ENCODE measurements around the gene SLC25A19. TPM values are rescaled to one million over a fixed set of nuclear protein-coding genes. Genes with fewer than 3 reads are reported as not detected.

SLC25A19 gene
- total RNA-seq, 2 experiments from 2014 or later, result 26.7 to 27.9 TPM

GRCh38 chr17:75318211-75318610, 29.0 kb upstream of the SLC25A19 start:
- Mint-ChIP-seq H3K9me3 (no peaks in the 10 kb centered on the region), H3K27ac (no peak overlapping the region), H3K4me3 (no peak overlapping the region), H3K27me3 (no peaks in the 10 kb centered on the region), H3K4me1 (peaks cover 12% of the 10 kb centered on the region), H3K36me3 (peaks cover 18% of the 10 kb centered on the region)
- DNase-seq (no peak), ATAC-seq (ENCODE audit: low read depth) (no peak)
- POLR2A ChIA-PET, result no interaction called here

- Mint-ChIP-seq H3K4me3 (no peak overlapping the region), H3K27me3 (no peaks in the 10 kb centered on the region), H3K4me1 (peaks cover 12% of the 10 kb centered on the region), H3K36me3 (peaks cover 16% of the 10 kb centered on the region), H3K27ac (no peak overlapping the region), H3K9me3 (no peaks in the 10 kb centered on the region)
- DNase-seq (no peak), ATAC-seq (ENCODE audit: low read depth) (no peak)
- POLR2A ChIA-PET, result no interaction called here
These were observed 28.4 kb upstream of the SLC25A19 start for GRCh38 chr17:75317671-75318070.

- Mint-ChIP-seq H3K27me3 (no peaks in the 10 kb centered on the region), H3K36me3 (peaks cover 13% of the 10 kb centered on the region), H3K27ac (no peak overlapping the region), H3K9me3 (no peaks in the 10 kb centered on the region), H3K4me3 (no peak overlapping the region), H3K4me1 (peaks cover 16% of the 10 kb centered on the region)
- DNase-seq (no peak), ATAC-seq (ENCODE audit: low read depth) (no peak)
- POLR2A ChIA-PET, result interaction anchor here (0.8 kb wide), 2 partner anchors 19 to 26 kb away, joined by 4 to 5 read pairs; no protein-coding TSS in a partner anchor
These were observed 27.0 kb upstream of the SLC25A19 start for GRCh38 chr17:75316253-75316652.

- Mint-ChIP-seq H3K27ac (no peak overlapping the region), H3K36me3 (peaks cover 10% of the 10 kb centered on the region), H3K27me3 (no peaks in the 10 kb centered on the region), H3K4me1 (peaks cover 16% of the 10 kb centered on the region), H3K9me3 (no peaks in the 10 kb centered on the region), H3K4me3 (no peak overlapping the region)
- DNase-seq (no peak), ATAC-seq (ENCODE audit: low read depth) (no peak)
- POLR2A ChIA-PET, result interaction anchor here (0.8 kb wide), 2 partner anchors 18 to 25 kb away, joined by 4 to 5 read pairs; no protein-coding TSS in a partner anchor
These were observed 26.5 kb upstream of the SLC25A19 start for GRCh38 chr17:75315541-75316243.

GRCh38 chr17:75313941-75314551, 24.8 kb upstream of the SLC25A19 start:
- Mint-ChIP-seq H3K4me3 (no peak overlapping the region), H3K9me3 (no peaks in the 10 kb centered on the region), H3K4me1 (peaks cover 17% of the 10 kb centered on the region), H3K36me3 (peaks cover 2% of the 10 kb centered on the region), H3K27ac (no peak overlapping the region), H3K27me3 (no peaks in the 10 kb centered on the region)
- ATAC-seq (ENCODE audit: low read depth) (no peak), DNase-seq (no peak)
- POLR2A ChIA-PET, result interaction anchor here (0.6 kb wide), 1 partner anchor 91 kb away, joined by 3 read pairs; the partner anchor contains the start of gene GRB2

- ATAC-seq (ENCODE audit: low read depth) (no peak), DNase-seq (no peak)
- Mint-ChIP-seq H3K36me3 (peaks cover 2% of the 10 kb centered on the region), H3K27ac (peak overlapping the region; percentile 64), H3K9me3 (no peaks in the 10 kb centered on the region), H3K4me3 (no peak overlapping the region), H3K4me1 (peaks cover 10% of the 10 kb centered on the region), H3K27me3 (no peaks in the 10 kb centered on the region)
- POLR2A ChIA-PET, result no interaction called here
These were observed 19.7 kb upstream of the SLC25A19 start for GRCh38 chr17:75308732-75309629.

GRCh38 chr17:75307957-75308731, 18.9 kb upstream of the SLC25A19 start:
- Mint-ChIP-seq H3K27me3 (no peaks in the 10 kb centered on the region), H3K9me3 (no peaks in the 10 kb centered on the region), H3K4me1 (peaks cover 7% of the 10 kb centered on the region), H3K36me3 (no peaks in the 10 kb centered on the region), H3K27ac (no peak overlapping the region), H3K4me3 (no peak overlapping the region)
- ATAC-seq (ENCODE audit: low read depth) (no peak), DNase-seq (no peak)
- POLR2A ChIA-PET, result no interaction called here

GRCh38 chr17:75301502-75302206, 12.4 kb upstream of the SLC25A19 start:
- H3K36me3 Mint-ChIP-seq, result no peaks in the 10 kb centered on the region

GRCh38 chr17:75301049-75301448, 11.8 kb upstream of the SLC25A19 start:
- Mint-ChIP-seq H3K4me3 (no peak overlapping the region), H3K9me3 (no peaks in the 10 kb centered on the region), H3K36me3 (no peaks in the 10 kb centered on the region), H3K4me1 (peaks cover 5% of the 10 kb centered on the region), H3K27ac (no peak overlapping the region), H3K27me3 (no peaks in the 10 kb centered on the region)
- ATAC-seq (ENCODE audit: low read depth) (no peak), DNase-seq (no peak)
- POLR2A ChIA-PET, result no interaction called here

More at GRCh38 chr17:75301502-75302206, 12.4 kb upstream of the SLC25A19 start:
- Mint-ChIP-seq H3K4me3 (no peak overlapping the region), H3K27ac (no peak overlapping the region), H3K9me3 (no peaks in the 10 kb centered on the region), H3K27me3 (no peaks in the 10 kb centered on the region), H3K4me1 (peaks cover 5% of the 10 kb centered on the region)
- DNase-seq (no peak), ATAC-seq (ENCODE audit: low read depth) (no peak)
- POLR2A ChIA-PET, result no interaction called here

GRCh38 chr17:75300280-75300679, 11.0 kb upstream of the SLC25A19 start:
- POLR2A ChIA-PET, result interaction anchor here (0.6 kb wide), 1 partner anchor 15 kb away, joined by 5 read pairs; no protein-coding TSS in a partner anchor
- ATAC-seq (ENCODE audit: low read depth), result no peak
- no peak overlapping the region for H3K27ac Mint-ChIP-seq
- H3K9me3 Mint-ChIP-seq, result no peaks in the 10 kb centered on the region
- H3K4me1 Mint-ChIP-seq, result peaks cover 9% of the 10 kb centered on the region
- DNase-seq, result no peak
- no peaks in the 10 kb centered on the region for H3K27me3 Mint-ChIP-seq
- no peaks in the 10 kb centered on the region for H3K36me3 Mint-ChIP-seq
- no peak overlapping the region for H3K4me3 Mint-ChIP-seq

- Mint-ChIP-seq H3K9me3 (no peaks in the 10 kb centered on the region), H3K4me1 (peaks cover 14% of the 10 kb centered on the region), H3K27me3 (no peaks in the 10 kb centered on the region), H3K4me3 (no peak overlapping the region), H3K27ac (peak overlapping the region; percentile 79), H3K36me3 (no peaks in the 10 kb centered on the region)
- DNase-seq (no peak), ATAC-seq (ENCODE audit: low read depth) (peak; percentile 39)
- POLR2A ChIA-PET, result interaction anchor here (0.7 to 1.0 kb wide), 2 partner anchors 25 to 563 kb away, joined by 3 to 4 read pairs; no protein-coding TSS in a partner anchor
These were observed 6.2 kb upstream of the SLC25A19 start for GRCh38 chr17:75295201-75296158.
